WTC11 (cell line): Measurements from ENCODE around the gene MORN1.

Experiments used
- ARID4B ChIP-seq: sonication (generic); formaldehyde crosslinking; IDR thresholded peaks from 2 replicates; pipeline ENCODE4 v1.8.0; 2023; ENCODE audit warnings: missing genetic modification reagents, mild to moderate bottlenecking, borderline replicate concordance
- CBFB ChIP-seq: sonication (generic); formaldehyde crosslinking; IDR thresholded peaks from 2 replicates; pipeline ENCODE4 v1.8.1; 2022; ENCODE audit warnings: mild to moderate bottlenecking, low read depth, missing genetic modification reagents
- CTCF ChIP-seq: fragments of 200-600 bp; IDR thresholded peaks from 2 replicates; pipeline ENCODE4 v1.8.0; 2022; ENCODE audit warnings: antibody characterized with exemption
- FOXK1 ChIP-seq: sonication (generic); formaldehyde crosslinking; IDR thresholded peaks from 2 replicates; pipeline ENCODE4 v1.8.0; 2022; ENCODE audit warnings: mild to moderate bottlenecking, moderate library complexity, missing genetic modification reagents
- NFYB ChIP-seq: sonication (generic); formaldehyde crosslinking; conservative IDR thresholded peaks from 2 replicates; pipeline ENCODE4 v1.8.0; 2022; ENCODE audit warnings: low read depth, missing genetic modification reagents
- SMAD3 ChIP-seq: sonication (generic); formaldehyde crosslinking; IDR thresholded peaks from 2 replicates; pipeline ENCODE4 v1.8.0; 2022; ENCODE audit warnings: missing genetic modification reagents, mild to moderate bottlenecking, borderline replicate concordance
- TF ChIP-seq, protein P1 (sequence below): sonication (generic); formaldehyde crosslinking; IDR thresholded peaks from 2 replicates; pipeline ENCODE4 v1.8.0; 2022; ENCODE audit warnings: mild to moderate bottlenecking, missing genetic modification reagents
- TF ChIP-seq, protein P2 (sequence below): sonication (generic); formaldehyde crosslinking; IDR thresholded peaks from 2 replicates; pipeline ENCODE4 v1.8.1; 2022; ENCODE audit warnings: mild to moderate bottlenecking, moderate library complexity, missing genetic modification reagents

DNA sequence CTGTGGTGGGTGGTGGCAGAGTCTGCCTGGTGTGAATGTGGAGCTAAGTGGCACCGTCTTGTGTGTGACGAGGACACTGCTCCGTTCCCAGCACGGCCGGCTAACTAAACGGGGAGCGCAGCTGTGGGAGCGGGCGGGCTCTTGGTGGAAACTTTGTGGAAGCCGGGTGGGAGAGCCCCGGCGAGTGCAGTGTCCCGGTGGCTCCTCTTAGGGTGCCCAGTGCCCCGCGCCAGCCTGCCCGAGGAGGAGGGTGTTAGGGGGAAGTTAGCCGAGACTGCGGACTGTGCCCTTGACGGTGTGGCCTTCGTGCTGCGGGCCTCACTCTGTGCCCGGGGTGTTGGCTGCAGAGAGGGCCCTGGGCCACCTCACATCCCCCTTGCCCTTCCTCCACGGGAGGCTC, 11.1 kb upstream of the MORN1 start:
- TF ChIP-seq, protein P1, sequence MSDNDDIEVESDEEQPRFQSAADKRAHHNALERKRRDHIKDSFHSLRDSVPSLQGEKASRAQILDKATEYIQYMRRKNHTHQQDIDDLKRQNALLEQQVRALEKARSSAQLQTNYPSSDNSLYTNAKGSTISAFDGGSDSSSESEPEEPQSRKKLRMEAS (CRISPR knock-in tag), result no peak
- no peak for TF ChIP-seq ARID4B (CRISPR knock-in tag)
- TF ChIP-seq, protein P2, sequence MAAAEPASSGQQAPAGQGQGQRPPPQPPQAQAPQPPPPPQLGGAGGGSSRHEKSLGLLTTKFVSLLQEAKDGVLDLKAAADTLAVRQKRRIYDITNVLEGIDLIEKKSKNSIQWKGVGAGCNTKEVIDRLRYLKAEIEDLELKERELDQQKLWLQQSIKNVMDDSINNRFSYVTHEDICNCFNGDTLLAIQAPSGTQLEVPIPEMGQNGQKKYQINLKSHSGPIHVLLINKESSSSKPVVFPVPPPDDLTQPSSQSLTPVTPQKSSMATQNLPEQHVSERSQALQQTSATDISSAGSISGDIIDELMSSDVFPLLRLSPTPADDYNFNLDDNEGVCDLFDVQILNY (CRISPR knock-in tag), result no peak
- TF ChIP-seq CTCF, result no peak
- TF ChIP-seq CBFB, result no peak
- TF ChIP-seq SMAD3 (CRISPR knock-in tag), result no peak
- no peak for TF ChIP-seq FOXK1 (CRISPR knock-in tag)
- TF ChIP-seq NFYB (CRISPR knock-in tag), result no peak
